Heart left ventricle (tissue), 13 donors: ENCODE data around the gene PABPC1L.
"Not testable (repeated sequence)": the region's sequence is repeated elsewhere in the genome, so short reads cannot be mapped to it uniquely, and the experiment has no call there.

Experiments used
- CTCF ChIP-seq, 12 donors: fragments of 200-600 bp; sonication (generic) in 4 of 12; IDR thresholded peaks; one replicate each; pipeline versions ENCODE4 v1.5.0 to v1.8.0; 2018 to 2022; ENCODE audit warnings: antibody characterized with exemption in 12 of 12, mild to moderate bottlenecking in 5 of 12
- POLR2A ChIP-seq, 2 donors: fragments of 450-650 bp; IDR thresholded peaks; one replicate each; pipeline ENCODE4 v1.6.1; 2017; ENCODE audit warnings: antibody characterized with exemption in 2 of 2, mild to moderate bottlenecking in 2 of 2, moderate library complexity in 2 of 2
- donor health status: ischemic (EF 13 %, LVEDD 7.1; RV severe dilation, severe dysfunction).
- donor health status: DM: no; HTN: yes; CAD: no.
- donor health status: DM: no; HTN: no; CAD: no.
- donor health status: ischemic (EF 25% LVEDD 6.9; RV normal size, moderate dysfunction).
- donor health status: ischemic (EF 25% LVEDD 5.7; RV mildly dilated, moderate dysfunction).
- donor health status: ischemic (EF 35%, LVEDD 5.7; RV mildly dilated, moderate dysfunction).
- donor health status: nonischemic (EF 11% LVEDD 7.7; RV severe dilation, severe dysfunction).
- donor health status: DM: yes; HTN: yes; CAD: no.
- donor health status: PGD.
- donor health status: ischemic (EF 29% LVEDD 5.4; RV normal size, mild dysfunction).
- donor health status: nonischemic (EF 23%, LVEDD 6.1; RV moderate dilation, normal function).

DNA sequence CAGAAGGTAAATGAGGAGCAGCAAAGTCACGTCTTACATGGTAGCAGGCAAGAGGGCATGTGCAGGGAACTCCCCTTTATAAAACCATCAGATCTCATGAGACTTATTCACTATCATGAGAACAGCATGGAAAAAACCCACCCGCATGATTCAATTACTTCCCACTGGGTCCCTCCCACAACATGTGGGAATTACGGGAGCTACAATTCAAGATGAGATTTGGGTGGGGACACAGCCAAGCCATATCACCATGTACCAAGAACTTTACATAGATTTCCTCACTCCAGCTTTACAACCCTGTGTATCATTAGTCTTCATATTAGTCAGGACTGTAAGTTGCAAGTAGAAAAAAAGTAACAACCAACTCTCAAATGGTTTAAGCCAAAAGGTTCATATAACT is 45.4 kb upstream of the PABPC1L start:
- not testable (repeated sequence) for TF ChIP-seq CTCF, POLR2A (IDR thresholded peaks at IDR 0.05)
